OCI-LY1 (cell line): ENCODE data around the gene B4GALT2.

Source experiments
- EZH2 ChIP-seq: fragments of 200-600 bp; sonication (generic), shearing (Covaris generic); IDR thresholded peaks from 2 replicates; pipeline ENCODE4 v1.8.0; 2017; ENCODE audit warnings: borderline replicate concordance, mixed run types, mild to moderate bottlenecking, antibody characterized with exemption, low read length, moderate library complexity, mixed read lengths
- TF ChIP-seq, protein P1 (sequence below): fragments of 200-600 bp; sonication (generic), shearing (Covaris generic); IDR thresholded peaks from 2 replicates; pipeline ENCODE4 v1.5.1; 2017; ENCODE audit warnings: mild to moderate bottlenecking, antibody characterized with exemption, low read length, moderate library complexity, mixed read lengths

DNA sequence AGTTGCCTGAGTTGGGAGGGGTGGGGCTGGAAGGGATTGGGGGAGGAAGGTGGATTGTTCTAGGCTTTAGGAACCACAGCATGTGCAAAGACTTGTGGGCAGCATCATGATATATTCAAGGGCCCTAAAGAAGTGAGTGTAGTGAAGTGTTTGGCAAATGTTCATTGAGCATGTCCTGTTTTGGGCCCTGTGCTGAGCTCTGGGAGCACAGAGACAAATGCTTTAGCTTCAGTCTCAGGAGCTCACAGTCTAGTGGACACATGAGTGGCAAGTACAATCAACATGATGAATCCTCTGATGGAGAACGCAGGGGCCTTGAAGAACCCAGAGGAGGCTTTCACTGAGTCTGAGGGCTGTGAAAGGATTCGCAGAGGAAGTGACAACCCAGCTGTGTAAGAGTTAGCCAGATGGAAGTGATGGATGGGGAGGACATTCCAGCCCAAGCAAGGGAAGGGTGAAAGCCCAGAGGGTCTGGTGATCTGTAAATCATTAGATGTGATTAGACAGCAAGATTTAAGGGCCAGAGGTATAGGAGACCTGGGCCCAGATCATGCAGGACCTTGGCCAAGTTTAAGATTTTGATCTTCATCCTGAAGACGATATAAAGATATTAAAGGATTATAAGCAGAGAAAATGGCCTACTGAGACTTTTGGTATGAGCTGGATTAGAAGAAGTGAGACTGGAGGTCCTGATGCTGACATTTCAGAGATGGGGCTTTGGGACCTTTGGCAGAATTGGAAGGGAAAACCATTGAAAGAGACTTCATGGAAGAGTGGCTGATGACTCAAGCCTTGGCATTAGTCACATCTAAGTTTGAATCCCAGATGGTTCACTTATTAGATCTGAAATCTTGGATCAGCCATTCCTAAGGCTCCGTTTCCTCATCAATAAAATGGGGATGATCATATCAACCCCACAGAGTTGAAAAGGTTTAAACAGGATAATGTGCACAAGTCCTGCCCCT lies 27.7 kb upstream of the B4GALT2 start:
- TF ChIP-seq, protein P1, sequence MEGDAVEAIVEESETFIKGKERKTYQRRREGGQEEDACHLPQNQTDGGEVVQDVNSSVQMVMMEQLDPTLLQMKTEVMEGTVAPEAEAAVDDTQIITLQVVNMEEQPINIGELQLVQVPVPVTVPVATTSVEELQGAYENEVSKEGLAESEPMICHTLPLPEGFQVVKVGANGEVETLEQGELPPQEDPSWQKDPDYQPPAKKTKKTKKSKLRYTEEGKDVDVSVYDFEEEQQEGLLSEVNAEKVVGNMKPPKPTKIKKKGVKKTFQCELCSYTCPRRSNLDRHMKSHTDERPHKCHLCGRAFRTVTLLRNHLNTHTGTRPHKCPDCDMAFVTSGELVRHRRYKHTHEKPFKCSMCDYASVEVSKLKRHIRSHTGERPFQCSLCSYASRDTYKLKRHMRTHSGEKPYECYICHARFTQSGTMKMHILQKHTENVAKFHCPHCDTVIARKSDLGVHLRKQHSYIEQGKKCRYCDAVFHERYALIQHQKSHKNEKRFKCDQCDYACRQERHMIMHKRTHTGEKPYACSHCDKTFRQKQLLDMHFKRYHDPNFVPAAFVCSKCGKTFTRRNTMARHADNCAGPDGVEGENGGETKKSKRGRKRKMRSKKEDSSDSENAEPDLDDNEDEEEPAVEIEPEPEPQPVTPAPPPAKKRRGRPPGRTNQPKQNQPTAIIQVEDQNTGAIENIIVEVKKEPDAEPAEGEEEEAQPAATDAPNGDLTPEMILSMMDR, result no peak
- no peak for TF ChIP-seq EZH2
